GM18951 (cell line): Measurements from ENCODE around the gene ZNF398.

Source experiments
- POLR2A ChIP-seq: IDR thresholded peaks from 4 replicates; pipeline ENCODE4 v1.6.1; 2011; ENCODE audit warnings: mild to moderate bottlenecking; ENCODE audit not compliant: insufficient read length, insufficient read depth; ENCODE audit errors: extremely low read depth
- in situ Hi-C: fragments of 300-500 bp; cut with MboI; formaldehyde crosslinking; loops from one replicate; pipeline ENCODE4 v1.12.0; 2022; ENCODE audit warnings: low sequenced_read_pairs, mixed read lengths, inconsistent platforms; ENCODE audit not compliant: unreplicated experiment

Gene ZNF398

DNA sequence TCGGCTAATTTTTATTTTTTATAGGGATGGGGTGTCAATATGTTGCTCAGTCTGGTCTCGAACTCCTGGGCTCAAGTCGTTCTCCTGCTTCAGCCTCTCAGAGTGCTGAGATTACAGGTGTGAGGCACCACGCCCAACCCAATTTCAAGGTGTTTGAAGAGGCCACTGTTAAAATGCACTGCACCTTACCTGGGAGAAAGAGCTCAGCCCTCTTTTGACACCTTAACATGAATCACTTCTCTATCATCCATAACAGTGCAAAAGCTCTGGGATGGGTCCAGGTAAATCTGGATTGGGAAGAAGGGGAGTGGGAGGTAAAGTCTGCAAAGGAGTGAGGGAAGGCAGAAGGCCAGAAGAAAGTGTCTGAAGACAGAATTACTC lies 47.5 kb downstream of the ZNF398 start:
- in situ Hi-C loops, result no loop called here
- TF ChIP-seq POLR2A, result no peak

DNA sequence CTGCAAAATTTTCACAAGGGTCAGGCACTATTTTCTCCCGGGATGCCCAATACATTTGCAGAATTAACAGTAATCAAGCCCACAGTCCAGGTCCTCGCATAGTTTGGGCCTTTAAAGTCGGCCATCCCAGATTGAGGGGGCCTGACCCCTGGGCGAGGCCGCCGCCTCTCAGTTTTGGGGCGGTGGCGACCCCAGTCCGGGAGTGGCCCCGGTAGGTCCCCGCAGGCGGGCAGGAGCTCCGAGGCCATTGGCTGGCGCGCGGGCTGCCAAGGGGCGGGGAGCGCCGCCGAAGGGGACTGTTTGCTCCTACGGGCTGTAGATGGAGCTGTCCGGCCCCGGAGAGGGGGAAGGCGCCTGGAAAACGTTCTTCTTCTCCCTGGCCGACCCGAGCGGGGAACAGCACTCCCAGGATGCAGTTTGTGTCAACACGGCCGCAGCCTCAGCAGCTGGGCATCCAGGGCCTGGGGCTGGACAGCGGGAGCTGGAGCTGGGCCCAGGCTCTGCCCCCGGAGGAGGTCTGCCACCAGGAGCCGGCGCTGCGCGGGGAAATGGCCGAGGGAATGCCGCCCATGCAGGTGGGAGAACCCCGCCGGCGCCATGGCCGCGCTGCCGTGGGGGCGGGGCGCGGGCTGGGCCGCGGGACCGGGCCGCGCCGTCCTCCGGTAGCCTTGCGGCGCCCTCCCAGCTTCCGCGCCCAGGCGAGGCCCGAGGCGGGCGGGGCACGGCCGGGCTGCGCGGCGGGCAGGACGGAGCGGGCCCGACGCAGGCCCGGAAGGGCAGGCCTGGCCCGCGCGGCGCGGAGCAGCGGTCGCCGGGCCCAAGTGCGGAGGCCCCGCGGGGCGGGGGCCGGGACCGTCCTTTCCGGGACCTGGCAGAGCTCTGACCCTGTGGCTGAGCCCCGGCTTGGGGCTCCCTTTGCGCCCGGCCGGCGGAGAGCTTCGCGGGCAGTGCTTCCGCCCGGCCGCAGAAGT lies 48.2 kb downstream of the ZNF398 start, which contains the start of gene ZNF282:
ZNF282 (plus strand) TSS at position 367 of the 971 bp plus-strand sequence; CDS start at position 411, 44 bp downstream.
- TF ChIP-seq POLR2A, result peak; percentile 74
- in situ Hi-C loops, result no loop called here

DNA sequence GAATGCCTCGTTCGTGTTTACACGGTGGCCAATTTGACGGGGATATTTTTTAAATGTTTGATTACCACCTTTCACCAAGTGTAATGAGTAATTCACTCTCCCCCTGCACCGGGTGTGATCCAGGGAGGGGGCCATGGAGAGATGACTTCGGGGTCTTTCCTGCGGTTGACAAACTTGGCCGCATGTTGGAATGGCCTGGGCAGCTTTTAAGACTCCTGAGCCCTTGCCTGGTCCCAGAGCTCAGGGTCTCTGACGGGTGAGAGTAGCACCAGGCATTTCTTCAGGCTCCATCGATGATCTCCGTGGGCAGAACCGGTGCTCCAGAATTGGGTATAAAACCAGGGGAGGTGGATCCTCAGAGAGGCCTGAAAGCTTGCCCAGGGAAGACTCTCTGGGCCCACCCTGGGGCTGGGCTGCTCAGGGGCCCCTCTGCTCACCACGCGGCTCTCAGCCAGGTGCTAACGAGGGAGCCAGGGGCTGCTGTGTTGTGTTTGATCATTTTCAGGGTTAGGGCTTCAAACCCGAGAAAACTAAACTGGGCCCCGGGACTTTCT lies 49.0 kb downstream of the ZNF398 start:
- TF ChIP-seq POLR2A, result no peak
- in situ Hi-C loops, result no loop called here

DNA sequence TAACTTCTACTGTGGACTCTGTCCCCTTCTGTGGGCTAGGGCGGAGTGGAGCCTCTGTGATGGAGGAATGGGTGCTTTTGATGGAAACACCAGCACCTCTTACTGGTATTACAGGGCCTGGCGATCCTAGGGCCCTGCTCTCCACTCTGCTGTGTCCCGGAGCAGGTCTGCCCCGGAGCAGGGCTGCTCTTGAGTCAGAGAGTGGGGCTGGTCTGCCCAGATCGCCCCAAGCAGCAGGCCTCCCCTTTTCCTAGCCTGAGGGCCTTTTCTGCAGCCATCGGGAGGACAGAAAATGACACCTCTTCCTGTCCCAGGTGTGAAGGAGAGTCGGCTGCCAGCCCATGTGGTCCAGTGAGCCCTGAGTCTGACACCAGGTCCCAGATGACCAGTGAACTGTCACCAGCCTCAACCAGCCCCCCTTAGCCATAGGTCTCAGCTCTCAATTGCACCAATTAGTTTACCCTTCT lies 49.5 kb downstream of the ZNF398 start:
- TF ChIP-seq POLR2A, result no peak
- in situ Hi-C loops, result no loop called here

DNA sequence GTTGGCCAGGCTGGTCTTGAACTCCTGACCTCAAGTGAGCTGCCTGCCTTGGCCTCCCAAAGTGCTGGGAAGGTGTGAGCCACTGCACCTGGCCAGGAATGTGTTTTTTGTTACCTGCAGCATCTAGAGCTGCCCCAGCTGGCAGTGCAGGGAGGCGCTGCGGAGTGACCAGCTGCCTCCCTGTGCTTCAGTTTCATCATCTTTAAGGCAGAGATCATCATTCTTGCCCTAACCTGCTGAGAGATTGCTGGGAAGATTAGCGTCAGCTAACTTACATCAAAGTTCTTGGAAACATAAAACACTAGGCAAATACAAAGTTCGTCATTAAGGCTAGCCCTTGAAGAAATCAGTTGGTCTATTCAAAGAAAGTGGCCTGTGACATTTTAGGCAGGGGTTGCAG lies 50.4 kb downstream of the ZNF398 start:
- in situ Hi-C loops, result no loop called here
- TF ChIP-seq POLR2A, result no peak

DNA sequence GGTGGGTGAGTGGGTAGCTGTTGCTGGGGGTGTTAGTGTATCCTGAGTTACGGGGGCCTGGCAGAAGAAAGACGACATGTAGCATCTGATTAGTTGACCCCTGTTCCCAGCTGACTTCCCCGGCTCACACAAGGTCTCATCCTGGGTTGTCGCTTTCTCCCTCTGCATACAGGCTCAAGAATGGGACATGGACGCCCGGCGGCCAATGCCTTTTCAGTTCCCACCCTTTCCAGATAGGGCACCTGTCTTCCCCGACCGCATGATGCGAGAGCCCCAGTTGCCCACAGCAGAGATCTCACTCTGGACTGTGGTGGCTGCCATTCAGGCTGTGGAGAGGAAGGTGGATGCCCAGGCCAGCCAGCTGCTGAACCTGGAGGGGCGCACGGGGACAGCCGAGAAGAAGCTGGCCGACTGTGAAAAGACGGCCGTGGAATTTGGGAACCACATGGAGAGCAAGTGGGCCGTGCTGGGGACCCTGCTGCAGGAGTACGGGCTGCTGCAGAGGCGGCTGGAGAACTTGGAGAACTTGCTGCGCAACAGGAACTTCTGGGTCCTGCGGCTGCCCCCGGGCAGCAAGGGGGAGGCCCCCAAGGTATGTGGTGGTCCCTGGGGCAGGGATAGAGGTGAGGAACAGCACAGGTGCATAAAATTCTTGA lies 51.0 kb downstream of the ZNF398 start:
- no peak for TF ChIP-seq POLR2A
- in situ Hi-C loops, result no loop called here

DNA sequence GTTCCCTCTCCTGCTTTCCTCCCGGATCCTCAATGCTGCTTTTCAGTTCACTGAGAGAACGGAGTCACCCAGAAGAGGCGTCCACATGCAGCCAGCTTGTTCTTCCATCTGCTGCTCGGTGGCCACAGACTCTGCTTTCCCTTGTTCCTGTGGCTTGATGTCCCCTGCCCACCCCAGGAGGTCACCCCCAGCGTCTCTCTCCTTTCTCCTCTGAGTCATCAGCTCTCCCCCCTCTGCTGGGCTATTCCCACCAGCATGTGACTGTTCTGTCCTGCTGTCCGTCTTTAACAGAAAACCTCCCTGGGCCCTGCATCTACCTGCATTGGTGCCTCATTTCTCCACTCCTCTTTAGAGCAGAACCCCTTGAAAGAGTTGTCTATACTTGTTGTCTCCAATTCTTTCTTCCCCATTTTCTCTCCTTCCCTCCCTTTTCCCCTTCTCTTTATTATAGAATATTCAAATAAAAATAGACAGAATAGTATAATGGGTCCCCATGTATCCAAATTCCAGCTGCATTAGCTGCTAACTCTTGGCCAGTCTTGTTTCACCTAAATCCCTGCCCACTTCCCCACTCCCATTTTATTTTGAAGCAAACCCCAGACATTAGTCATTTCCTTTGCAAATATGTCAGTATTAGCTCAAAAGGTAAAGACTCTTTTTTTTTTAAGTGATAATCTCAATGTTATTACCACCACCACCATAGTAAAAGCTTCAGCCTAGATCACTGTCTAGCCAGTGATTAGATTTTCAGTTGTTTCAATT lies 52.2 kb downstream of the ZNF398 start:
- in situ Hi-C loops, result no loop called here
- TF ChIP-seq POLR2A, result no peak

DNA sequence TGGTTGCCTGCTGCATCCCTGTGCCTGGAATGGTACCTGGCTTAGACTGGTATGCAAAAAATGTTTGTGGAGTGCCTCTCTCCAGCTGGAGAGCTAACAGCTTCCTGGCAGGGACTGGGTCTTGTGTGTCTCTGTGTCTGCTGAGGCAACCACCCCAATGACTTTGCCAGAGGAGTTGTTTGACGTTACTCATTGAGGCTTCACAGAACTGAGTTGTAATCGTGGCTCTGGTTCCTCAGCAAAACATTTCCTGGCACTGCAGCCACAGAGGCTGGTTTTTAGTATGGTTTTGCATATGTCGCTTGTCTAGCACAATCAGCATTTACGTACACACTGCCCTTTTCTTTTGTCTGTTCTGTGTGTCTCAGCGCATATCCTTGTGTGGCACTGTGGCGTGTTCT lies 55.6 kb downstream of the ZNF398 start:
- TF ChIP-seq POLR2A, result no peak

DNA sequence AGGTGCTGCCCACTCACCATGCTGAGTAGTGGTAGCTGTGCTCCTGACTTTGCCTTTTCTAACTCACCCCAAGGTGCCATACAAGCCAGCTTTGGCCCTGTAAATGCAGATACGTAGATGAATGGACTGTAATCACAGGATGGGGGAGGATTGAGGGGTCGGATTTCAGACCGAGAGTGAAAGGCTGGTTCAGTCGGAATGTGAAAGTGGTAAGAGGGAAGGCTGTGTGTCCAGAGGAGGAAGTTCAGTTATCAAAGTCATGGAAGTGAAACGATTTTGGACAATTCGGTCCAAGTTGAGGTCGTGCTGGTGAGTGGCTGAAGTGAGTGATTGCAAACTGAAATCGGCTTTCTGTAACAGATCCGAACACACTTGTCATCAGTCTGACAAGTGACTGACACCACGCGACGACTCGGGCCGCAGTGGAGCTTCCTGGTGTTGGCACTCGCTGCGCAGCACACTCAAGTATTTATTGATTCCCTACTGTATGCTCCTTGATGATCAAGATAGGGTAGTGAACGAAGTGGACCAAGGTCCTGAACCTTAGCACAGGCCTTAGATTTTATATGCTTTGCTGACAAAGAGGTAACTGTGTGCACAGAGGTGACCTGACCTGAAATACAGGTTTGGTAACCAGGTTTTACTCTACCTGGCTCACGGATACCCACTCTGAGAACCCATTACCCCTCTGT lies 58.6 kb downstream of the ZNF398 start:
- in situ Hi-C loops, result no loop called here

More for the DNA sequence above, 55.6 kb downstream of the ZNF398 start:
- in situ Hi-C loops, result no loop called here

DNA sequence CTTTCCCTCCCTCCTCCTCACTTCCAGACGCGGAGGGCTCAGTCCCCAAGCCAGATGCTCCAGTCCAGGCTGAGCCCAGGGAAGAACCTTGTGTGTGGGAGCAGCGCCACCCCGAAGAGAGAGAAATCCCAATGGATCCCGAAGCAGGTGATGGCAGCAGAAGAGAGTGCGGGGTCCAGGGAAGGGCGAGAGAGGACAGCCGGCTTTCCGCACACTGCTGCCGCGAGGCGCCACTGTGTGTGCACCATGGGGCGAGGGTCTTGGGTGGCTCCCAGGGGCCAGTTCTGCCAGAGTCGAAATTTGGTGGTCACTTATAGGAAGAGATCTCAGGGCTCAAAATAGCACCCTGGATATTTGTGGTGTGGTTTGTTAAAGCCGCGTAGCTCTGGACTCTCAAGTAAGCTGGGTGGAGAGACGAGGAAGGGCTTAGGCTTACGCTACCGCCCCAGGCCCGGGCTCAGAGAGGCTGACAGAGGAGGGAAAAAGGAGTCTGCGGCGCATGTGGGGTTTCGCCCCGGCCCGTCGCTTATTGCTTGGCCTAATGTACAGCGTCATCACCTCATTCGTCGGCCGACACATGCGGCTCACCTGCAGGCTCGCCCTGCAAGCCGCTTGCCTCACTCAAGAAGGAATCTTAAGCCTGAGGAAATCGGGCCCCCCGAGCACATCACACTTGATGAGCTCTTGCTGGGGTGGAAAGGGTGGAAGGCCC lies 60.2 kb downstream of the ZNF398 start:
- TF ChIP-seq POLR2A, result no peak
- in situ Hi-C loops, result no loop called here

More for the DNA sequence above, 58.6 kb downstream of the ZNF398 start:
- TF ChIP-seq POLR2A, result no peak

DNA sequence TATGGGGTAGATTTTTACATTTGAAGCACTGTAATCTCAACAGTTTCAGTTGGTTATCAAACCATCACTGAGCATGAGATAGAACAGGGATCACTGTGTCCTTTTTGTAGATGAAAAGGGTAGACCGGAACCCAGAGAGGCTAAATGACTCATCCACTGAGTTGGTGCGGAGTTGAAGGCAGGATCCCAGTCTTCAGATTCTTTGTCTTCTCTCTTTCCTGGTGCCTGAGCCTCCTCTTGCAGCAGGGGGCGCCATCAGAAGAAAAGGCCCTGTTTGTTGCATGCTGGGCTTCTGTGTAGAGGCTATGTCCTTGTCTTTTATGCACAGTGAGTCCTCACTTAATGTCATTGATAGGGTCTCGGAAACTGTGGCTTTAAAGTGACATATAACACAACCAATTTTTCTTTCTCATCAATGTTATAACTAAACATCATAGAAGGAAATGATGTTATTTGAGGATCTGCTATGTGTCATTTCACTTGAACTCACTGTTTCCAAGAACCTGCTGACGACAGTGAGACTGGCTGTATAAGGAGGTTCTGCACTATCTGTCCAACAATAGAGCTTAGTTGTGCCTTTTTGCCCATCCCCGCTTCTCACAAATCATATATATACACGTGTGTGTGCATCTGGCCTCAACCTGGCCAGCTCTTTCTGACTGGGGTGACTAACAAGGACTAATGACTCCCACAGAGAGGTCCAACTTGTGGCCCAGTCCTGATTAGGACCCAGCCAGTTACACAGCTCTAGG lies 62.4 kb downstream of the ZNF398 start:
- in situ Hi-C loops, result no loop called here
- no peak for TF ChIP-seq POLR2A
